SH-SY5Y (cell line): ENCODE measurements around the gene RPS6KA2.

Experiments used
- GATA2 ChIP-seq: IDR thresholded peaks from 2 replicates; pipeline ENCODE4 v1.6.1; 2011; ENCODE audit warnings: mild to moderate bottlenecking, low read depth, low read length
- GATA3 ChIP-seq: IDR thresholded peaks from 2 replicates; pipeline ENCODE4 v1.6.1; 2011; ENCODE audit warnings: low read depth, mild to moderate bottlenecking, low read length, moderate library complexity

RPS6KA2 gene

GRCh38 chr6:166530211-166531095 is 96.6 kb downstream of the RPS6KA2 start:
- TF ChIP-seq GATA2, result no peak
- no peak for TF ChIP-seq GATA3

GRCh38 chr6:166529586-166529985 is 97.5 kb downstream of the RPS6KA2 start:
- TF ChIP-seq GATA2 (no peak), GATA3 (no peak)

- TF ChIP-seq GATA3 (no peak), GATA2 (no peak)
Observed at GRCh38 chr6:166527849-166528248, 99.2 kb downstream of the RPS6KA2 start.

GRCh38 chr6:166526937-166527336 is 100.1 kb downstream of the RPS6KA2 start:
- TF ChIP-seq GATA2 (no peak), GATA3 (no peak)

GRCh38 chr6:166525567-166525966 is 101.5 kb downstream of the RPS6KA2 start:
- no peak for TF ChIP-seq GATA3
- TF ChIP-seq GATA2, result no peak

GRCh38 chr6:166523782-166524559 is 103.1 kb downstream of the RPS6KA2 start:
- TF ChIP-seq GATA3 (no peak), GATA2 (no peak)

- TF ChIP-seq GATA3, result no peak
- no peak for TF ChIP-seq GATA2
Observed at GRCh38 chr6:166520905-166521834, 105.9 kb downstream of the RPS6KA2 start.

- TF ChIP-seq GATA3 (no peak), GATA2 (no peak)
Observed at GRCh38 chr6:166516251-166516884, 110.7 kb downstream of the RPS6KA2 start.

- TF ChIP-seq GATA3 (no peak), GATA2 (no peak)
Observed at GRCh38 chr6:166515072-166515810, 111.8 kb downstream of the RPS6KA2 start.

GRCh38 chr6:166514196-166514595 is 112.9 kb downstream of the RPS6KA2 start:
- TF ChIP-seq GATA2, result no peak
- no peak for TF ChIP-seq GATA3

- TF ChIP-seq GATA2 (no peak), GATA3 (no peak)
Observed at GRCh38 chr6:166512567-166512966, 114.5 kb downstream of the RPS6KA2 start.

GRCh38 chr6:166511316-166511715 is 115.7 kb downstream of the RPS6KA2 start:
- TF ChIP-seq GATA2 (no peak), GATA3 (no peak)

GRCh38 chr6:166509193-166509592 is 117.9 kb downstream of the RPS6KA2 start:
- TF ChIP-seq GATA3 (no peak), GATA2 (no peak)

GRCh38 chr6:166508726-166509125 is 118.3 kb downstream of the RPS6KA2 start:
- TF ChIP-seq GATA3 (no peak), GATA2 (no peak)
